NCI-H1930 (cell line): Measurements from ENCODE around the gene KARS1.

ENCODE experiments used
- DNase-seq, 2 experiments: peaks; one replicate each; lab custom pipeline; 2025; lab: John Stamatoyannopoulos, UW

Gene KARS1

GRCh38 chr16:75579281-75579834 lies 68.1 kb downstream of the KARS1 start:
- no peak for DNase-seq

DNA sequence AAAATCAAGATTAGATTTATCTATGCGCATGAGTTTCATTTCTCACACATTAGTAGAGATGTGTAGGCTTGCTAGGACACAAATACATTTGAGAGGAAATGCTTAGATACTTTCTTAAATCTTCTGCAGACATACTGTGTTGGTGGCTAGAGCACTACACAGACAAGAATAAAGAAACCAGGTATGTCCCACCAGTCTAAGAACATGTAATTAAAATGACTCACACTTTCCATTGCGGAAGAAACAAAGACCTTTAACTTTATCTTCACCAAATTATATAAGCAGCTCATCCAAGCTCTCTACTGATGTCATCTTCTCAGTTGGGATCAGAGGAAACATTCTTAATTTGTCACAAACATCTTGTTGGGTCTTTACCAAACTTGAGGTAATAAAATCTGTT lies 68.7 kb downstream of the KARS1 start:
- DNase-seq: no peak

DNA sequence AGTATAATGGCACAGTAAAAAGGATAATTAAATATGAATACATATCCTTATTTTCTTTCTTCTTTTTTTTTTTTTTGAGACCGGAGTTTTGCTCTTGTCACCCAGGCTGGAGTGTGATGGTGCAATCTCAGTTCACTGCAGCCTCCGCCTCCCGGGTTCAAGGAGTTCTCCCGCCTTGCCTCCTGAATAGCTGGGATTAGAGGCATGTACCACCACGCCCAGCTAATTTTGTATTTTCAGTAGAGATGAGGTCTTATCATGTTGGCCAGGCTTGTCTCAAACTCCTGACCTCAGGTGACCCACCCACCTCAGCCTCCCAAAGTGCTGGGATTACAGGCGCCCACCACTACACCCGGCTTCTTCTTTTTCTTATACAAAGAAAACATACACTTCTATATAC lies 69.3 kb downstream of the KARS1 start:
- DNase-seq: no peak
